Cerebellar nuclear complex (tissue), 1 donor: Measurements from ENCODE around the gene TRNP1.

ENCODE experiments used
- DNase-seq, 2 experiments: peaks; one replicate each; lab custom pipeline; 2025; lab: John Stamatoyannopoulos, UW

TRNP1 gene

GRCh38 chr1:27001570-27002360, 8.3 kb downstream of the TRNP1 start:
- DNase-seq = no peak

GRCh38 chr1:27003745-27004470, 10.4 kb downstream of the TRNP1 start:
- DNase-seq = no peak

GRCh38 chr1:27004471-27005165, 11.1 kb downstream of the TRNP1 start:
- DNase-seq = no peak

- DNase-seq = no peak
These were observed 11.7 kb downstream of the TRNP1 start for GRCh38 chr1:27005166-27005530.

GRCh38 chr1:27005648-27006496, 12.4 kb downstream of the TRNP1 start:
- DNase-seq = no peak

- DNase-seq = no peak
These were observed 13.2 kb downstream of the TRNP1 start for GRCh38 chr1:27006683-27007082.

- no peak for DNase-seq
These were observed 14.6 kb downstream of the TRNP1 start for GRCh38 chr1:27007909-27008582.

GRCh38 chr1:27009601-27010197, 16.2 kb downstream of the TRNP1 start:
- no peak for DNase-seq

GRCh38 chr1:27010226-27010994, 16.9 kb downstream of the TRNP1 start:
- no peak for DNase-seq

GRCh38 chr1:27011058-27011764, 17.7 kb downstream of the TRNP1 start:
- no peak for DNase-seq

- DNase-seq = no peak
These were observed 18.6 kb downstream of the TRNP1 start for GRCh38 chr1:27011976-27012563.

- DNase-seq = no peak
These were observed 21.8 kb downstream of the TRNP1 start for GRCh38 chr1:27015260-27015659.

GRCh38 chr1:27016376-27016775, 22.9 kb downstream of the TRNP1 start:
- DNase-seq = no peak

- no peak for DNase-seq
These were observed 23.7 kb downstream of the TRNP1 start for GRCh38 chr1:27017207-27017606.

GRCh38 chr1:27018316-27018715, 24.8 kb downstream of the TRNP1 start:
- DNase-seq = no peak

- no peak for DNase-seq
These were observed 28.0 kb downstream of the TRNP1 start for GRCh38 chr1:27021354-27022031.

- DNase-seq = no peak
These were observed 32.2 kb downstream of the TRNP1 start for GRCh38 chr1:27025718-27026117.
